Muscle of leg (tissue), 16 donors: ENCODE measurements around the gene NALF2. TPM values are rescaled to one million over a fixed set of nuclear protein-coding genes. Genes with fewer than 3 reads are reported as not detected.

Source experiments
- DNase-seq: peaks from one replicate; pipeline ENCODE4 v3.0.0; 2013
- H3K27ac ChIP-seq: one replicate; pipeline ENCODE4 v1.5.1; 2013; ENCODE audit warnings: mild to moderate bottlenecking, low read length, control low read depth
- H3K27me3 ChIP-seq: one replicate; pipeline ENCODE4 v1.6.1; 2013; ENCODE audit warnings: low read length; ENCODE audit not compliant: control insufficient read depth, insufficient read depth
- H3K36me3 ChIP-seq: one replicate; pipeline ENCODE4 v1.6.1; 2013; ENCODE audit warnings: low read length; ENCODE audit not compliant: control insufficient read depth, insufficient read depth
- H3K4me1 ChIP-seq: one replicate; pipeline ENCODE4 v1.6.1; 2013; ENCODE audit warnings: low read length; ENCODE audit not compliant: control insufficient read depth, insufficient read depth
- H3K4me3 ChIP-seq: one replicate; pipeline ENCODE4 v1.5.1; 2013; ENCODE audit warnings: low read length, control low read depth
- H3K9me3 ChIP-seq: replicated peaks from 2 replicates; pipeline ENCODE4 v1.6.1; 2013; ENCODE audit warnings: low read depth, low read length; ENCODE audit not compliant: control insufficient read depth
- WGBS: methylation state at CpG from one replicate; pipeline ENCODE4 v1.1.5; 2013; ENCODE audit warnings: missing lambda C conversion rate; ENCODE audit not compliant: insufficient coverage; 5-methylcytosine and 5-hydroxymethylcytosine counted together
- long read RNA-seq, 11 donors: transcript quantifications; one replicate each; lab custom pipeline, GENCODE V29; 2026
- polyA plus RNA-seq, 8 donors: library from polyadenylated mRNA; unstranded; fragments of 120-200 nt; gene quantifications; one replicate each; pipeline versions ENCODE4 v1.2.1 to v1.2.3, GENCODE V29; 2013; ENCODE audit warnings: inconsistent platforms in 1 of 8, low replicate concordance in 1 of 8; ENCODE audit not compliant: insufficient read length in 8 of 8, insufficient read depth in 1 of 8
- total RNA-seq: library from RNA; stranded (reverse); fragments of 120-200 nt; gene quantifications from one replicate; pipeline ENCODE4 v1.2.4, GENCODE V29; 2013

NALF2 gene
- total RNA-seq = 0.31 TPM
- polyA plus RNA-seq = 1 to 10 TPM in 5 of 8 donors, under 1 TPM in 3; 0.48 to 1.2 (median 1.0) TPM
- long read RNA-seq, donor 1 = 0 reads
- long read RNA-seq, donor 2 = 0 reads
- long read RNA-seq, donor 3 = 0 reads
- long read RNA-seq, donor 4 = 0 reads
- long read RNA-seq, donor 5 = 0 reads
- long read RNA-seq, donor 6 = 0 reads
- long read RNA-seq, donor 7, full-length matches to known transcripts = 1 of 1 reads
- long read RNA-seq, donor 7, partial matches to known transcripts = 0 of 1 reads
- long read RNA-seq, donor 7, other reads (novel, unspliced or antisense) = 0 of 1 reads
- long read RNA-seq, donor 8, full-length matches to known transcripts = 1 of 1 reads
- long read RNA-seq, donor 8, partial matches to known transcripts = 0 of 1 reads
- long read RNA-seq, donor 8, other reads (novel, unspliced or antisense) = 0 of 1 reads
- long read RNA-seq, donor 9, full-length matches to known transcripts = 1 of 1 reads
- long read RNA-seq, donor 9, partial matches to known transcripts = 0 of 1 reads
- long read RNA-seq, donor 9, other reads (novel, unspliced or antisense) = 0 of 1 reads
- long read RNA-seq, donor 10 = 0 reads
- long read RNA-seq, donor 11 = 0 reads

- Histone ChIP-seq H3K27ac (peak within 1 kb of the TSS; percentile 42), H3K27me3 (peaks cover 44% of the 10 kb centered on the region), H3K4me3 (peak within 1 kb of the TSS; percentile 45), H3K9me3 (no peaks in the 10 kb centered on the region), H3K36me3 (no peaks in the 10 kb centered on the region), H3K4me1 (peaks cover 5% of the 10 kb centered on the region)
- peak; percentile 84 for DNase-seq
- 35% methylated on average over 46 of the region's 66 CpGs for WGBS
Measured at GRCh38 chrX:69503782-69504625, at the start of gene NALF2. NALF2 (plus strand) TSS chrX:69504326; CDS start chrX:69505283, 957 bp downstream.

GRCh38 chrX:69457756-69458155 lies 46.4 kb upstream of the NALF2 start:
- Histone ChIP-seq H3K27me3 (peaks cover 2% of the 10 kb centered on the region), H3K4me3 (no peak overlapping the region), H3K27ac (no peak overlapping the region), H3K4me1 (no peaks in the 10 kb centered on the region), H3K9me3 (no peaks in the 10 kb centered on the region), H3K36me3 (no peaks in the 10 kb centered on the region)
- DNase-seq = no peak
- WGBS = 73% methylated on average over 4 of the region's 6 CpGs

- Histone ChIP-seq H3K36me3 (no peaks in the 10 kb centered on the region), H3K27me3 (peaks cover 2% of the 10 kb centered on the region), H3K27ac (no peak overlapping the region), H3K9me3 (no peaks in the 10 kb centered on the region), H3K4me1 (no peaks in the 10 kb centered on the region), H3K4me3 (no peak overlapping the region)
- no CpG with 5 or more reads among the region's 1 CpG for WGBS
- DNase-seq = no peak
Measured at GRCh38 chrX:69466546-69466945, 37.6 kb upstream of the NALF2 start.

- DNase-seq = no peak
- Histone ChIP-seq H3K9me3 (no peaks in the 10 kb centered on the region), H3K36me3 (no peaks in the 10 kb centered on the region), H3K4me1 (no peaks in the 10 kb centered on the region), H3K4me3 (no peak overlapping the region), H3K27ac (no peak overlapping the region), H3K27me3 (peaks cover 6% of the 10 kb centered on the region)
- 90% methylated on average over 3 of the region's 4 CpGs for WGBS
Measured at GRCh38 chrX:69469975-69470374, 34.2 kb upstream of the NALF2 start.

GRCh38 chrX:69489625-69490024 lies 14.5 kb upstream of the NALF2 start:
- no peak overlapping the region for H3K27ac ChIP-seq
- H3K4me1 ChIP-seq = no peaks in the 10 kb centered on the region
- DNase-seq = no peak
- no peaks in the 10 kb centered on the region for H3K36me3 ChIP-seq
- no peaks in the 10 kb centered on the region for H3K9me3 ChIP-seq
- peaks cover 14% of the 10 kb centered on the region for H3K27me3 ChIP-seq
- H3K4me3 ChIP-seq = no peak overlapping the region

- Histone ChIP-seq H3K36me3 (no peaks in the 10 kb centered on the region), H3K4me1 (no peaks in the 10 kb centered on the region), H3K27me3 (peaks cover 25% of the 10 kb centered on the region), H3K27ac (no peak overlapping the region), H3K9me3 (no peaks in the 10 kb centered on the region), H3K4me3 (no peak overlapping the region)
- WGBS = 23% methylated on average over 4 of the region's 5 CpGs
- peak; percentile 12 for DNase-seq
Measured at GRCh38 chrX:69493193-69493592, 10.9 kb upstream of the NALF2 start.

- Histone ChIP-seq H3K27ac (no peak overlapping the region), H3K27me3 (peaks cover 28% of the 10 kb centered on the region), H3K4me1 (no peaks in the 10 kb centered on the region), H3K9me3 (no peaks in the 10 kb centered on the region), H3K36me3 (no peaks in the 10 kb centered on the region), H3K4me3 (no peak overlapping the region)
- no CpG with 5 or more reads among the region's 1 CpG for WGBS
- DNase-seq = no peak
Measured at GRCh38 chrX:69493766-69494165, 10.4 kb upstream of the NALF2 start.

- no peak overlapping the region for H3K4me3 ChIP-seq
- no peaks in the 10 kb centered on the region for H3K9me3 ChIP-seq
- peaks cover 25% of the 10 kb centered on the region for H3K27me3 ChIP-seq
- H3K4me1 ChIP-seq = no peaks in the 10 kb centered on the region
- no peak for DNase-seq
- no peak overlapping the region for H3K27ac ChIP-seq
- 60% methylated on average over 1 of the region's 1 CpG for WGBS
- H3K36me3 ChIP-seq = no peaks in the 10 kb centered on the region
Measured at GRCh38 chrX:69496183-69496582, 7.9 kb upstream of the NALF2 start.

GRCh38 chrX:69501429-69501828 lies 2.7 kb upstream of the NALF2 start:
- no peak overlapping the region for H3K27ac ChIP-seq
- H3K36me3 ChIP-seq = no peaks in the 10 kb centered on the region
- H3K9me3 ChIP-seq = no peaks in the 10 kb centered on the region
- H3K27me3 ChIP-seq = peaks cover 25% of the 10 kb centered on the region
- WGBS = 42% methylated on average over 3 of the region's 3 CpGs
- H3K4me3 ChIP-seq = no peak overlapping the region
- DNase-seq = no peak
- peaks cover 5% of the 10 kb centered on the region for H3K4me1 ChIP-seq

GRCh38 chrX:69503228-69503781 lies 821 bp upstream of the NALF2 start:
- H3K27me3 ChIP-seq = peaks cover 38% of the 10 kb centered on the region
- H3K4me3 ChIP-seq = no peak overlapping the region
- no peak overlapping the region for H3K27ac ChIP-seq
- H3K4me1 ChIP-seq = peaks cover 5% of the 10 kb centered on the region
- WGBS = 55% methylated on average over 2 of the region's 16 CpGs
- no peaks in the 10 kb centered on the region for H3K9me3 ChIP-seq
- no peaks in the 10 kb centered on the region for H3K36me3 ChIP-seq
- no peak for DNase-seq
